ENCODE data around the gene AP1S3. TPM values are rescaled to one million over a fixed set of nuclear protein-coding genes. Genes with fewer than 3 reads are reported as not detected.

AP1S3 gene
- total and polyA plus RNA-seq, 10 donors = 2.4 to 16.0 (median 10.5) TPM

DNA sequence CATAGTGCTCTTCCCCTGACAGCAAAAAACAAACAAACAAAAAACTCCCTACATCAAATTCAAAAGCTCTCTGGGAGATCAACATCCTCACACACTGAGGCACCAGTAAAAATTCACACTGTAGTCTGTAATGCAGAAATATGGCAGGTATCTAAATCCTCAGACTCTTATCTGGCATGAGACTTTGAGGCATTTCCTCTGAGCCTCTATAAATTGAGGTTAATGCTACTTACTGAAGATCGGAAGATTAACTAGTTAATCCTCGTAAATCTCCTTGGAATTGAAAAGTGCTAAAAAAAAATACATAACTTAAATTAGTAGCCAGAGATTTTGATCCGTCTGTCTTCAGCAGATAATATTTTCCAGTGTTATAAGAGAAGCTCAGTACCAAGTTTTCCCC lies 65.0 kb downstream of the AP1S3 start:
- H3K9me3 ChIP-seq = no peaks in the 10 kb centered on the region
- peaks cover 0 to 8% (median 0%) of the 10 kb centered on the region in 6 donors for H3K4me1 ChIP-seq
- H3K4me3 ChIP-seq = no peak overlapping the region
- intact Hi-C loops (cut with DNase I; ENCODE audit: low total_unique reads) = no loop called here
- peaks cover 0 to 70% (median 17%) of the 10 kb centered on the region in 6 donors for H3K36me3 ChIP-seq
- no peak overlapping the region for H3K27ac ChIP-seq
- TF ChIP-seq, protein P1, sequence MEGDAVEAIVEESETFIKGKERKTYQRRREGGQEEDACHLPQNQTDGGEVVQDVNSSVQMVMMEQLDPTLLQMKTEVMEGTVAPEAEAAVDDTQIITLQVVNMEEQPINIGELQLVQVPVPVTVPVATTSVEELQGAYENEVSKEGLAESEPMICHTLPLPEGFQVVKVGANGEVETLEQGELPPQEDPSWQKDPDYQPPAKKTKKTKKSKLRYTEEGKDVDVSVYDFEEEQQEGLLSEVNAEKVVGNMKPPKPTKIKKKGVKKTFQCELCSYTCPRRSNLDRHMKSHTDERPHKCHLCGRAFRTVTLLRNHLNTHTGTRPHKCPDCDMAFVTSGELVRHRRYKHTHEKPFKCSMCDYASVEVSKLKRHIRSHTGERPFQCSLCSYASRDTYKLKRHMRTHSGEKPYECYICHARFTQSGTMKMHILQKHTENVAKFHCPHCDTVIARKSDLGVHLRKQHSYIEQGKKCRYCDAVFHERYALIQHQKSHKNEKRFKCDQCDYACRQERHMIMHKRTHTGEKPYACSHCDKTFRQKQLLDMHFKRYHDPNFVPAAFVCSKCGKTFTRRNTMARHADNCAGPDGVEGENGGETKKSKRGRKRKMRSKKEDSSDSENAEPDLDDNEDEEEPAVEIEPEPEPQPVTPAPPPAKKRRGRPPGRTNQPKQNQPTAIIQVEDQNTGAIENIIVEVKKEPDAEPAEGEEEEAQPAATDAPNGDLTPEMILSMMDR (IDR thresholded peaks at IDR 0.05 in 8 of 11, conservative IDR thresholded peaks at IDR 0.05 in 3 of 11) = no peak
- TF ChIP-seq POLR2A (IDR thresholded peaks at IDR 0.05) (no peak), POLR2AphosphoS5 (IDR thresholded peaks at IDR 0.05) (no peak)
- no peaks in the 10 kb centered on the region for H3K27me3 ChIP-seq (replicated peaks in 1 of 7)
- WGBS, 5 donors = 86 to 95% (median 92%) methylated on average over 3 of the region's 3 CpGs
- DNase-seq = no peak

DNA sequence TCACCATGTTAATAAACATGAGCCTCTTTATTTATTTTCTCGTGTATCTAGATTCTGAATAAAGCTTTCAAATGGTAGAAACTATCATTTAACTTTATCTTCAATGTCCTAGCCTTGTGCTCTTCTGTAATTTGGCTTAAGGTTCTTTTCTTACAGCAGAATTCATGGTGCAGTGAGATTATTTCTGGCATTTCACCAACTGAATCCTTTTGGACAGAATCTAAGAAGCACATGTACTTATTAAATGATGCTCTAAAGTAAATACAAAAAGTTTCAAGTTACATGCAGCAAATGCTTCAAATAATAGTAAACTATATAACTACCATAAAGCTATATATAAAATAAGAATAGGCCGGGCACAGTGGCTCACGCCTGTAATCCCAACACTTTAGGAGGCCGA lies 65.9 kb downstream of the AP1S3 start:
- Histone ChIP-seq H3K9me3 (no peaks in the 10 kb centered on the region), H3K27me3 (replicated peaks in 1 of 7) (no peaks in the 10 kb centered on the region), H3K4me3 (no peak overlapping the region), H3K27ac (no peak overlapping the region), H3K4me1 (peaks cover 0 to 8% (median 0%) of the 10 kb centered on the region in 6 donors), H3K36me3 (peaks cover 0 to 61% (median 11%) of the 10 kb centered on the region in 6 donors)
- TF ChIP-seq POLR2A (IDR thresholded peaks at IDR 0.05) (no peak), POLR2AphosphoS5 (IDR thresholded peaks at IDR 0.05) (no peak)
- TF ChIP-seq, protein P1 (IDR thresholded peaks at IDR 0.05 in 8 of 11, conservative IDR thresholded peaks at IDR 0.05 in 3 of 11) = no peak
- WGBS, 5 donors = 95 to 98% (median 96%) methylated on average over 4 of the region's 4 CpGs
- intact Hi-C loops (cut with DNase I; ENCODE audit: low total_unique reads) = no loop called here
- DNase-seq = no peak

DNA sequence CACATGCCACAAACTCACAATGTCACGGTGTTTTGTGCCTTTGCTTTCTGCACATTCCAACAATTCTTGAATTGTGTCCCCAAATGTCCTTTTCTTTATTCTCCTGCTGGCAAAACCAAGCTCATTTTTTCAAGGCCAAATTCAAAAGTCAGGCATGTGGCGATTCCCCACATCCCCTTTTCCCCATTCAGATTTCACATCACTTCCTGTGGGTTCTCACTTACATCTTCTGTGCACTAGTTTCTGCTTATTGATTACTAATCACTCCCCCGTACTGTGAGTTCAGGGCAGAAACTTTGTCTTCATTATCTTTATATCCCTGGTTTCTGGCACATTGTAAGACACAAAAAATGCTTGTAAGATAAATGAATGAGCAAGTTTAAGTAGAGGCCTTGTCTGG lies 69.2 kb downstream of the AP1S3 start:
- TF ChIP-seq POLR2A (IDR thresholded peaks at IDR 0.05) (no peak), POLR2AphosphoS5 (IDR thresholded peaks at IDR 0.05) (no peak)
- TF ChIP-seq, protein P1 (IDR thresholded peaks at IDR 0.05 in 8 of 11, conservative IDR thresholded peaks at IDR 0.05 in 3 of 11) = no peak
- Histone ChIP-seq H3K27me3 (replicated peaks in 1 of 7) (no peaks in the 10 kb centered on the region), H3K4me3 (no peak overlapping the region), H3K4me1 (peaks cover 0 to 8% (median 0%) of the 10 kb centered on the region in 6 donors), H3K36me3 (peaks cover 0 to 48% (median 5%) of the 10 kb centered on the region in 6 donors), H3K27ac (no peak overlapping the region), H3K9me3 (no peaks in the 10 kb centered on the region)
- intact Hi-C loops (cut with DNase I; ENCODE audit: low total_unique reads) = no loop called here
- 49 to 69% (median 59%) methylated on average over 3 of the region's 3 CpGs for WGBS, 5 donors
- DNase-seq = no peak

DNA sequence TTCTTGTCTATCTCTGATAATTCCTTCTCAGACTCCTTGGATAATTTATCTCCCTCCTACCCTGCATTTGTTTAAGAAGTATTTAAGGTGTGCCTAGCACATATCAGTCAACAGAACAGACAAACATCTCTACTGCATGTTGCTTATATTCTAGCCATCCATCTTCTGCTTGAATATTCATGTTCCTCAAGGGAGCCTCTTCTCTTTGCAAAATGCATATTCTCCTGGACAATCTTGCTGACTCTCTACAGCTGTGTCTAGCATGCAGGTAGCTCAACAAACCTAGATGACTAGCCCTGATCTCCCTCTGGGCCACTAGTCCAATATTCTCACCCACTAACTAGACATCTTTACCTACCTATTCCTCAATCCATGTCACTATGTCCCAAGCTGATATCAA lies 70.0 kb downstream of the AP1S3 start:
- Histone ChIP-seq H3K9me3 (no peaks in the 10 kb centered on the region), H3K36me3 (peaks cover 0 to 41% (median 2%) of the 10 kb centered on the region in 6 donors), H3K4me1 (peaks cover 0 to 8% (median 0%) of the 10 kb centered on the region in 6 donors), H3K4me3 (no peak overlapping the region), H3K27me3 (replicated peaks in 1 of 7) (no peaks in the 10 kb centered on the region), H3K27ac (no peak overlapping the region)
- intact Hi-C loops (cut with DNase I; ENCODE audit: low total_unique reads) = no loop called here
- DNase-seq = no peak
- TF ChIP-seq POLR2AphosphoS5 (IDR thresholded peaks at IDR 0.05) (no peak), POLR2A (IDR thresholded peaks at IDR 0.05) (no peak)
- TF ChIP-seq, protein P1 (IDR thresholded peaks at IDR 0.05 in 8 of 11, conservative IDR thresholded peaks at IDR 0.05 in 3 of 11) = no peak
